HG03159 (cell line): ENCODE measurements around the gene FHOD3.
A peak's percentile ranks its signal among the peaks of the same experiment; 100 is the strongest.
"Not testable (repeated sequence)": the region's sequence is repeated elsewhere in the genome, so short reads cannot be mapped to it uniquely, and the experiment has no call there.

Experiments used
- ATAC-seq: cut with Tn5 transposase; IDR thresholded peaks from one replicate; pipeline ENCODE4 v1.9.1; 2021; ENCODE audit warnings: mild to moderate bottlenecking, moderate library complexity; ENCODE audit not compliant: unreplicated experiment

FHOD3 gene

GRCh38 chr18:36535202-36535935 is 237.9 kb downstream of the FHOD3 start:
- ATAC-seq: no peak

GRCh38 chr18:36536426-36536825 is 238.9 kb downstream of the FHOD3 start:
- ATAC-seq: no peak

DNA sequence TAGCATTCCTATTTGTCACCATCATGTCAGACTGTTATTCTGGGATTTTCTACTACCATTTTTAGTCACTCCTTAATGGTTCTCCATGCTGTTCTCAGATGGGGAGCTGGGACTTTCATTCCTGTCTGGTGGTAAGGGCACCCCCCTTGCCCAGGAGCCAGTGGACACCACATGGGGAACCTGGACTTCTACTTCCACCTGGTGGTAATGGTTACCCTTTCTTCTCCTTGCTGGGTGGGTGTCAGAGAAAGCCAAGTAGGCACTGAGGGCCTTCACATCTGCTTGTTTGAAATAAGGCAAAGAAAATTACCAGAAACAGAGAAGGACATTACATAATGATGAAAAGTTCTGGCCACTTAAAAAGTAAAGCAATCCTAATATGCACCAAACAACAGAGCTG is 239.8 kb downstream of the FHOD3 start:
- no peak for ATAC-seq

DNA sequence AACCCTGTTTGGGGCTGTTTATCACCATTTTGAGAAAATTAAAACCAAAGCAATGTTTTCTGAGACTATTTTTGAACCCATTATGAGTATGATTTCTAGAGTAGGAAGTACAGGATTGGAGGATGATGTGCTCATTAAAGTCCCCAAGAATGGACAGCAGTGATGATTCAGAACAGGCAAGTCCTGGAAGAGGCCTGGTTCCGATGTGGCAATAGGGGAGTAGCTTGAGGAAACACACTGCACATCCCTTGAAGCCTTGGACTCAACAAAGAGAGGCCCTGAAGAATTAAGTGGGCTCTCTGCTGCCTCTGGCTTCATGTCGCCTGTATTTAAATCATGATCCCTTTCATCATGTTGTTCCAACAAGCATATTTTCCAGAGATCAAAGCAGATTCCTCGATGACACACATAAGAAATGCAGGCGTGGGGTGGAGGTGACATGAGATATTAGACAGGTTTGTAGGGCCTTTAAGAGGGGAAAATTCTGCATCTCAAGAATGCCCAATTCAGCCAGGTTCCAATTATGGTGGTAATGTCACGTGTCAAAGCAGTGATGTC is 242.2 kb downstream of the FHOD3 start:
- ATAC-seq: no peak

DNA sequence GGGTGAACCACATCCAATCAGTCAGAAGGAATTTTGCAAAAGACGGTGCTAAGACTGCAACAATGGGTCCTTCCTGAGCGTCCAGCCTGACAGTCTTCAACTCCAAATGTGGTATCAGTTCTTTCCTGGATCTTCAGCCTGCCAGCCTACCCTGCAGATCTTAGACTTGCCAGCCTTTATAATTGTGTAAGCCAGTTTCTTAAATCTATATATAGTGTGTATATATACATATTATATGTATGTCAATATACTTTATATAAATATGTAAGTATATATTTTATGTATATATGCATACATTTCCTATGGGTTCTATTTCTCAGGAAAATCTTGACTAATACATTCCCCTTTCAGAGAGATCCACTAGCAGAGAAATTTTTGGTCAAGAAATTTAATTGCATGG is 245.5 kb downstream of the FHOD3 start:
- ATAC-seq: no peak

- ATAC-seq: no peak
Observed at GRCh38 chr18:36543991-36544725, 246.6 kb downstream of the FHOD3 start.

DNA sequence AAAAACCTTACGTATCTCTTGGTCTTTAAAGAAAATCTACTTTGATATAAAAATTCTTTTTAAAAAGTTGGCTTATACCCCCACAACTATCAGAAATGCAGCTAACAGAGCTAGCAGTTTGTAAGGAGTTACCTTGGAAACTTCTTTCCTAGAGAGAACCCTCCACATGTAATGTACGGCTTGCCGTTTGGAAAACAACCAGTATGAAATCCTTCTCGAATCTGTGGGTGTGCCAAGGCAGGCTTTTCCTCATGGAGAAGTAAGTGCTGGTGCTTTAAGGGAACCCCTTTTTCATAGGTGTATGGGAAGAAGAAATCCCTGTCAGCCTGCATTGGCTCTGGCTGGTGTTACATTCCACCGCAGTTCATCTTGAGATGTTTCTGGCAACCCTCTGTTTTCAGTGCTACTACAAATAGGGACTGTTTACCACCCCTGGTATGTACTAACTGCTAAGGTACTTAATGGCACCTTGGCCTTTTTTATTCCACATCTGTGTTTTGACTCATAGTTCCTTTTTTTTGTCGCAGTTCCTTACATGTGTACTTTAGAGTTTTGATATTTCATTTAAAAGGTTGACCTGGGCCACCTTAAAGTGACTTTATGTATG is 248.4 kb downstream of the FHOD3 start:
- ATAC-seq: no peak

DNA sequence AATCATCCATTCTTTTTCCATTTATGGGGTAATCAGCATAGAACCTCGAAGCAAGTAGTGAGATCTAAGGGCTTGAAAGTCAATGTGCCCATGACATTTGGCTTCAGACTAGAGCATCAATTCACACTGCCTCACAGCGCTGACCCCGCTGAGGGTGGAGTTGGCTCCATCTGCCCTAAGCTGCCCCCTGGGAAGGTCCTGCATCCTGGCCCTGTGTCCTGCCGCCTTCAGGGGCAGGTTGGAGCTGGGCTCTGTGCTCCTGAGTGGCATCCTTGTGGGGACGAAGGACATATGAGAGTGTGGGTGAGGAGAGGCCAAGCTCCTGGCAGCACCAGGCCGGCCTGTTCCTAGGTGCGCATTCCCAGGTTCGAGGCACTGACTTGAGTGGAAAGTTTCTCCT is 249.4 kb downstream of the FHOD3 start:
- no peak for ATAC-seq

DNA sequence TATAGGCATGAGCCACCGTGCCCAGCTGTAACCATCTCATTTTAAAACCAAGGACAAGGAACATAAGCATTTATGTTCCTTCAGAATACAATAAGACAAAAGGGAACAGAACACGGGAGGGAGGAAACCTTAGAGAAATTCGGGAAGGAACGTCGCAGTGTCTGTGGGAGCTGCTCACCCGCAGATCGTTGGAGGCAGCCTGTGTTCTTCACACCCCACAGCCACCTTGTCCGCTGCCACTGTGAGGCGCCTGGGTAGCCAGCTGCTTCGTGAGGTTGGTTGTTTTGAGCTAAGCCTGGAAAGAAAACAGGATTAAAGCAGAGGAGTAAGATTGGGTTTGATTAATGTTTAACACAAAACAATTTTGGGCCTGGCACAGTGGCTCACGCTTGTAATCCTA is 250.0 kb downstream of the FHOD3 start:
- no peak for ATAC-seq

DNA sequence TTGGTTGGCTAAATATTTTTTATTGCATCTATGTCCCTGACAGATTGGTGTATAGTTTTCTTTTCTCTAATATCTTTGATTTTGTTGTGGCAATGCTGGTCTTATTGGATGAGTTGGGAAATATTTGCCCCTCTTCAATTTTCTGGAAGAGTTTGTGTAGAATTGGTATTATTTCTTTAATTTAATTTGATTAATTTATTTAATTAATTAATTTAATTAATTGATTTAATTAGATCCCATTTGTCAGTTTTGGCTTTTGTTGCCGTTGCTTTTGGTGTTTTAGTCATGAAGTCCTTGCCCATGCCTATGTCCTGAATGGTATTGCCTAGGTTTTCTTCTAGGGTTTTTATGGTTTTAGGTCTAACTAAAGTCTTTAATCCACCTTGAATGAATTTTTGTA is 253.8 kb downstream of the FHOD3 start:
- not testable (repeated sequence) for ATAC-seq

GRCh38 chr18:36558234-36558633 is 260.7 kb downstream of the FHOD3 start:
- no peak for ATAC-seq

GRCh38 chr18:36559149-36559857 is 261.8 kb downstream of the FHOD3 start:
- ATAC-seq: no peak

GRCh38 chr18:36560187-36560586 is 262.7 kb downstream of the FHOD3 start:
- ATAC-seq: no peak

DNA sequence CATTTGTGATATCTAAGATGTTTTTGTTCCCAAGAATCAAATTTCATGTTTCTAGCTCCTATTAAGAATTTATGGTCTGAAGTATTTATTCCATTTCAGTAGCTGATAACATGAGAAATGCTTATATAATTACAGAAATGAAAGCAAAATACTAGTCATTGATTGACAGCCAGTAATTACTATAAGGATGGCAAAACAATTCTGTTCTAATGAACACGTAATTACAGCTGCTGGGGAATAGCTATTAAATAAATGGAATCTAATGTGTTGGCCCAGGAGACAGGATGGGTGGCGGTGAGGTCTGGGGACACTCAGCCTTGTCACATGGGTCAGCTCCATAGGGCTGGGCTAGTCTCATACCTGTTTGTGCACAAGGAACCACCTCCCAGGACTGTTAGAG is 263.5 kb downstream of the FHOD3 start:
- ATAC-seq: no peak

- no peak for ATAC-seq
Observed at GRCh38 chr18:36564841-36565240, 267.3 kb downstream of the FHOD3 start.

GRCh38 chr18:36567800-36568199 is 270.3 kb downstream of the FHOD3 start:
- ATAC-seq: no peak

DNA sequence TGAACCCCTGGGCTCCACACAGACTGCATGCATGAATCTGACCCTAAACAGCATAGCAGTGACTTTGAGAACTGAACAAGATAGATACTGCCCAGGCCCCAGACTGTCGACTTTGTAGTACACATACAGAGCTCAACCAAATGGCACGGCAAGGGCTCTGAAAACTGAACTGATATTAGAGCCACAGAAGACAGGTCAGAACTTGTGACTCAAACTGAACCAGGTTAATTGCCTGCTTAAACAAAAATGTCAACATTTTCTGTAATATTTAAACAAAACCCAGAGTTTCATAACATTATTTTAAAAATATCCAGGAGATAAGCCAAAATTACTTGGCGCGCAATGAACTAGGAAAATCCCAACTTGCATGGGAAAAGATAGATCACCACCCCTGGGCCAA is 271.0 kb downstream of the FHOD3 start:
- ATAC-seq: no peak

GRCh38 chr18:36572135-36572856 is 274.8 kb downstream of the FHOD3 start:
- ATAC-seq: peak; percentile 72

GRCh38 chr18:36576339-36576738 is 278.8 kb downstream of the FHOD3 start:
- ATAC-seq: no peak

- no peak for ATAC-seq
Observed at GRCh38 chr18:36578871-36579710, 281.6 kb downstream of the FHOD3 start.
